GM12864 (cell line): Measurements from ENCODE around the gene POLQ.

Experiments
- DNase-seq: peaks from one replicate; pipeline ENCODE4 v3.0.0-alpha.2; 2011; ENCODE audit warnings: low read depth
- H3K4me3 ChIP-seq: 2 replicates; pipeline ENCODE4 v1.5.1; 2011; ENCODE audit warnings: mild to moderate bottlenecking, low read depth, low read length, control low read depth
- TF ChIP-seq, protein P1 (sequence below): IDR thresholded peaks from 2 replicates; pipeline ENCODE4 v1.5.1; 2011; ENCODE audit warnings: low read depth, mild to moderate bottlenecking, moderate library complexity, low read length, control low read depth, inconsistent platforms; ENCODE audit errors: missing control alignments

Gene POLQ

GRCh38 chr3:121431726-121432517, 113.9 kb downstream of the POLQ start:
- DNase-seq: peak; percentile 49
- TF ChIP-seq, protein P1, sequence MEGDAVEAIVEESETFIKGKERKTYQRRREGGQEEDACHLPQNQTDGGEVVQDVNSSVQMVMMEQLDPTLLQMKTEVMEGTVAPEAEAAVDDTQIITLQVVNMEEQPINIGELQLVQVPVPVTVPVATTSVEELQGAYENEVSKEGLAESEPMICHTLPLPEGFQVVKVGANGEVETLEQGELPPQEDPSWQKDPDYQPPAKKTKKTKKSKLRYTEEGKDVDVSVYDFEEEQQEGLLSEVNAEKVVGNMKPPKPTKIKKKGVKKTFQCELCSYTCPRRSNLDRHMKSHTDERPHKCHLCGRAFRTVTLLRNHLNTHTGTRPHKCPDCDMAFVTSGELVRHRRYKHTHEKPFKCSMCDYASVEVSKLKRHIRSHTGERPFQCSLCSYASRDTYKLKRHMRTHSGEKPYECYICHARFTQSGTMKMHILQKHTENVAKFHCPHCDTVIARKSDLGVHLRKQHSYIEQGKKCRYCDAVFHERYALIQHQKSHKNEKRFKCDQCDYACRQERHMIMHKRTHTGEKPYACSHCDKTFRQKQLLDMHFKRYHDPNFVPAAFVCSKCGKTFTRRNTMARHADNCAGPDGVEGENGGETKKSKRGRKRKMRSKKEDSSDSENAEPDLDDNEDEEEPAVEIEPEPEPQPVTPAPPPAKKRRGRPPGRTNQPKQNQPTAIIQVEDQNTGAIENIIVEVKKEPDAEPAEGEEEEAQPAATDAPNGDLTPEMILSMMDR: no peak
- no peak overlapping the region for H3K4me3 ChIP-seq

- no peak overlapping the region for H3K4me3 ChIP-seq
- no peak for DNase-seq
- TF ChIP-seq, protein P1: no peak
These were observed 115.0 kb downstream of the POLQ start for GRCh38 chr3:121430664-121431215.

DNA sequence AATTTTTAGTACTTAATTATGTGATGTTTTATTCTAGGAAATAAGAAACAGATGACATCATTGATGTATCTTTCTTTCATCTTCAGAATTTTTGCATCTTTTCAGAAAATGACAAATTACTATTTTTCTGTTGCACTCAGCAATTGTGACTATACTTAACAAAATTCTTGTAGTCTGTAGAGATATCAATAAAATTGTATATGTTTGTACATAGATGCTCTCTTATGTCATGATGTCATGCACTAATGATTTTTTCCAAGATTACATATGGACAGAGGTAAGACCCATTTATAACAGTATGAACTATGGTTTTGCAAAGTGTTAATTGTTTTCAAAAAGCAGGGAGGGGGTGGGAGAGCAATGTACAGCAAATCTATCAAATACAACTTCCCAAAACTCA, 121.2 kb downstream of the POLQ start:
- no peak overlapping the region for H3K4me3 ChIP-seq
- TF ChIP-seq, protein P1: no peak
- DNase-seq: no peak

- no peak for DNase-seq
- TF ChIP-seq, protein P1: no peak
These were observed 127.6 kb downstream of the POLQ start for GRCh38 chr3:121418182-121418581.

DNA sequence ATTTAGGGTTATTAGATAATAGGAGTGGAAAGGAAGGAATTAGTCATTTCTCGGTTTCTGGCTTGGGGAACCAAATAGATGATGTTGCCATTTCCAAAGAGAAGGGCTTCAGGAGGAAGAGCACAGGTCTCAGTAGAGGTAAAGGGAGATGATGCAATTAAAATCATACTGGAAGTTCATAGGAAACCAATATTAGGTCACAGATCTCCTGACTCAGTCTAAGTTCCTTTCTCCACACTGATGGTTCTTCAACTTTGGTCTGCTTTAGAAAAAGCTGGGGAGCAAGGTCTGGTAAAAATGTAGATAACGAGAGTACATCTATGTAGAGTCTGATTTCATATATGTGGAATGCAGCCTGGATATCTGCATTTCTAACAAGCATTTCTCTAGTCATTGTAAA, 130.9 kb downstream of the POLQ start:
- TF ChIP-seq, protein P1: no peak
- H3K4me3 ChIP-seq: no peak overlapping the region
- no peak for DNase-seq

More at GRCh38 chr3:121418182-121418581, 127.6 kb downstream of the POLQ start:
- no peak overlapping the region for H3K4me3 ChIP-seq

DNA sequence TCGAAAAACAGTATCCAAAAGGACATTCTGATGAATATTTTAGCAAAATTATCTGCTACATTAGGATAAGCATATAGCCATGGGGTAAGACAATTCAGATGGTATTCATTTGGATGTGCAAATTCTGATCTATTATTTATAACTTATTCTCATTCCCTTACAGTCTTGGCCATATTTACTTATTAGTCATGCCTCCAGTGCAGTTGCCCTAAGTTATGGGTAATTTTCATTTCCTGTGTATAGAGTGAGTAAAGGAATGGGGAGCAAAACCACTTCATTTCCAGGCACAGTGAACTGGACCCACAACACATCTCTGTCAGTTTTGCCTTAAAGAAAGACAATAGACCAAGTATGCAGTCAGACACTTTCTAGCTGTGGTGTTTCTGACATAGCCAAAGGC, 134.3 kb downstream of the POLQ start:
- TF ChIP-seq, protein P1: no peak
- no peak overlapping the region for H3K4me3 ChIP-seq
- DNase-seq: no peak
